H1 (cell line): ENCODE results near the gene ARID1B. TPM values are rescaled to one million over a fixed set of nuclear protein-coding genes. Genes with fewer than 3 reads are reported as not detected.

ENCODE experiments used
- CTCF ChIA-PET: fragments of 300-600 bp; sonication (Branson Sonifier 250); formaldehyde crosslinking; loops from one replicate; lab custom pipeline; 2021; ENCODE audit not compliant: partially characterized antibody; lab: Charles Lee
- POLR2A ChIA-PET: fragments of 300-600 bp; sonication (Branson Sonifier 250); formaldehyde crosslinking; loops from one replicate; lab custom pipeline; 2021; ENCODE audit warnings: inconsistent platforms; ENCODE audit not compliant: partially characterized antibody; lab: Charles Lee
- DNase-seq, 2 experiments: peaks; one replicate each; pipeline versions ENCODE4 v3.0.0 to v3.0.0-alpha.2; 2010 to 2022; ENCODE audit warnings: low spot score in 2 of 2, low read depth in 1 of 2, mixed read lengths in 1 of 2
- FAIRE-seq: peaks from 2 replicates; lab custom pipeline; 2011; peaks lifted over from hg19 to GRCh38; lab: Jason Lieb, UNC
- H2AFZ ChIP-seq: 2 replicates; pipeline ENCODE4 v1.8.1; 2012; ENCODE audit warnings: low read length, inconsistent platforms
- H2AK5ac ChIP-seq: 2 replicates; pipeline ENCODE4 v1.6.1; 2013; ENCODE audit warnings: low read depth, low read length
- H2BK120ac ChIP-seq: replicated peaks from 2 replicates; pipeline ENCODE3; 2013; ENCODE audit warnings: low read depth, low read length, inconsistent platforms
- H2BK12ac ChIP-seq: 2 replicates; pipeline ENCODE4 v1.6.1; 2013; ENCODE audit warnings: low read depth, low read length
- H2BK15ac ChIP-seq: 2 replicates; pipeline ENCODE4 v1.6.1; 2013; ENCODE audit warnings: low read length
- H2BK20ac ChIP-seq: 2 replicates; pipeline ENCODE4 v1.6.1; 2013; ENCODE audit warnings: low read length
- H2BK5ac ChIP-seq: 2 replicates; pipeline ENCODE4 v1.6.1; 2013; ENCODE audit warnings: low read depth, low read length
- H3K14ac ChIP-seq: 2 replicates; pipeline ENCODE4 v1.6.1; 2013; ENCODE audit warnings: inconsistent platforms; ENCODE audit not compliant: insufficient read length
- H3K18ac ChIP-seq: 2 replicates; pipeline ENCODE4 v1.6.1; 2013; ENCODE audit warnings: low read length; ENCODE audit errors: extremely low read depth
- H3K23ac ChIP-seq: 2 replicates; pipeline ENCODE4 v1.6.1; 2013; ENCODE audit warnings: inconsistent platforms; ENCODE audit not compliant: insufficient read length
- H3K23me2 ChIP-seq: 2 replicates; pipeline ENCODE4 v1.6.1; 2013; ENCODE audit warnings: low read depth, low read length
- H3K27ac ChIP-seq: 2 replicates; pipeline ENCODE4 v1.6.1; 2011; ENCODE audit warnings: low read depth, low read length, inconsistent platforms
- H3K27me3 ChIP-seq, 4 experiments: replicated peaks in 1 of 4; 1 replicate in 1 of 4; 2 replicates in 3 of 4; pipeline versions ENCODE4 v1.6.1 to v1.8.1; 2011 to 2013; ENCODE audit warnings: low read length in 3 of 4, mild to moderate bottlenecking in 3 of 4, inconsistent platforms in 2 of 4, mixed read lengths in 2 of 4, moderate library complexity in 1 of 4; ENCODE audit not compliant: control insufficient read depth in 3 of 4, insufficient read depth in 3 of 4; ENCODE audit errors: extremely low read depth in 1 of 4
- H3K36me3 ChIP-seq, 4 experiments: 2 replicates each; pipeline versions ENCODE4 v1.6.1 to v1.8.1; 2011 to 2013; ENCODE audit warnings: mild to moderate bottlenecking in 4 of 4, low read length in 3 of 4, moderate library complexity in 2 of 4, control low read depth in 1 of 4, inconsistent platforms in 1 of 4; ENCODE audit not compliant: insufficient read depth in 4 of 4, control insufficient read depth in 2 of 4
- H3K4ac ChIP-seq: replicated peaks from 2 replicates; pipeline ENCODE3; 2013; ENCODE audit warnings: low read length, low read depth, mixed read lengths, inconsistent platforms; ENCODE audit not compliant: insufficient read length
- H3K4me1 ChIP-seq, 4 experiments: replicated peaks in 1 of 4; 1 replicate in 1 of 4; 2 replicates in 3 of 4; pipeline versions ENCODE4 v1.6.1 to v1.8.1; 2011 to 2013; ENCODE audit warnings: low read length in 3 of 4, inconsistent platforms in 2 of 4, mixed read lengths in 1 of 4; ENCODE audit not compliant: insufficient read depth in 4 of 4, control insufficient read depth in 3 of 4
- H3K4me2 ChIP-seq, 2 experiments: 2 replicates each; pipeline versions ENCODE4 v1.6.1 to v1.8.1; 2011 to 2013; ENCODE audit warnings: low read depth in 2 of 2, low read length in 2 of 2, control low read depth in 1 of 2, inconsistent platforms in 1 of 2, mild to moderate bottlenecking in 1 of 2; ENCODE audit not compliant: insufficient read depth in 1 of 2
- H3K4me3 ChIP-seq, 4 experiments: fragments of 200-600, 300-600 bp in 1 of 4; sonication (generic), shearing (Covaris generic), sonication (Bioruptor Twin) in 1 of 4; 2 replicates each; pipeline versions ENCODE4 v1.5.1 to v1.8.1; 2011 to 2016; ENCODE audit warnings: low read length in 4 of 4, low read depth in 3 of 4, control low read depth in 2 of 4, inconsistent platforms in 2 of 4, mild to moderate bottlenecking in 2 of 4, mixed read lengths in 1 of 4, moderate library complexity in 1 of 4; ENCODE audit not compliant: insufficient read depth in 2 of 4; ENCODE audit errors: extremely low read depth in 1 of 4
- H3K56ac ChIP-seq: replicated peaks from 2 replicates; pipeline ENCODE3; 2013; ENCODE audit warnings: low read depth, mild to moderate bottlenecking, mixed read lengths, low read length, inconsistent platforms; ENCODE audit not compliant: insufficient read length
- H3K79me1 ChIP-seq: 2 replicates; pipeline ENCODE4 v1.6.1; 2013; ENCODE audit warnings: low read depth, low read length, control low read depth
- H3K79me2 ChIP-seq, 2 experiments: 2 replicates each; pipeline versions ENCODE4 v1.6.1 to v1.8.1; 2012 to 2013; ENCODE audit warnings: low read length in 2 of 2, mild to moderate bottlenecking in 2 of 2, inconsistent platforms in 1 of 2; ENCODE audit not compliant: insufficient read depth in 2 of 2, control insufficient read depth in 1 of 2
- H3K9ac ChIP-seq, 4 experiments: replicated peaks in 1 of 4; 1 replicate in 1 of 4; 2 replicates in 3 of 4; pipeline versions ENCODE4 v1.6.1 to v1.8.1; 2011 to 2013; ENCODE audit warnings: low read depth in 3 of 4, low read length in 3 of 4, control low read depth in 2 of 4, mild to moderate bottlenecking in 2 of 4, moderate library complexity in 2 of 4, inconsistent platforms in 1 of 4; ENCODE audit errors: extremely low read depth in 1 of 4
- H3K9me3 ChIP-seq, 2 experiments: 2 replicates each; pipeline versions ENCODE4 v1.6.1 to v1.8.1; 2012 to 2013; ENCODE audit warnings: mild to moderate bottlenecking in 2 of 2, moderate library complexity in 2 of 2, control low read depth in 1 of 2, inconsistent platforms in 1 of 2, low read depth in 1 of 2, low read length in 1 of 2, mixed read lengths in 1 of 2; ENCODE audit not compliant: insufficient read depth in 2 of 2
- H4K20me1 ChIP-seq, 2 experiments: replicated peaks in 1 of 2; 2 replicates each; pipeline versions ENCODE3 to v1.8.1; 2011 to 2013; ENCODE audit warnings: inconsistent platforms in 2 of 2, low read length in 2 of 2, mild to moderate bottlenecking in 1 of 2; ENCODE audit not compliant: insufficient read depth in 2 of 2, control insufficient read depth in 1 of 2
- H4K5ac ChIP-seq: 2 replicates; pipeline ENCODE4 v1.6.1; 2013; ENCODE audit warnings: low read length, low read depth, mixed read lengths, inconsistent platforms; ENCODE audit not compliant: insufficient read length
- H4K8ac ChIP-seq: 2 replicates; pipeline ENCODE4 v1.8.0; 2013; ENCODE audit warnings: mild to moderate bottlenecking, moderate library complexity, low read length, inconsistent platforms; ENCODE audit not compliant: insufficient read depth; ENCODE audit errors: extremely low read depth
- H4K91ac ChIP-seq: replicated peaks from 2 replicates; pipeline ENCODE3; 2013; ENCODE audit warnings: low read length, mixed read lengths, inconsistent platforms; ENCODE audit not compliant: insufficient read length
- CHD2 ChIP-seq: IDR thresholded peaks from 2 replicates; pipeline ENCODE4 v1.6.1; 2012; ENCODE audit warnings: low read length, improper control_type of control experiment
- HDAC2 ChIP-seq, 2 experiments: fragments of 300-600 bp in 1 of 2; sonication (generic) in 1 of 2; IDR thresholded peaks; 2 replicates each; pipeline ENCODE4 v1.6.1; 2011 to 2012; ENCODE audit warnings: low read depth in 2 of 2, low read length in 2 of 2, mild to moderate bottlenecking in 2 of 2, moderate library complexity in 2 of 2, borderline replicate concordance in 1 of 2, inconsistent platforms in 1 of 2
- KDM5A ChIP-seq: fragments of 200-600 bp; IDR thresholded peaks from 2 replicates; pipeline ENCODE4 v1.7.1; 2012; ENCODE audit warnings: mild to moderate bottlenecking, low read length, inconsistent platforms, mixed read lengths
- POLR2AphosphoS5 ChIP-seq: IDR thresholded peaks from 2 replicates; pipeline ENCODE4 v1.6.1; 2011; ENCODE audit warnings: low read depth, low read length
- SUZ12 ChIP-seq: fragments of 200-600 bp; sonication (generic); IDR thresholded peaks from 2 replicates; pipeline ENCODE4 v1.6.1; 2012; ENCODE audit warnings: mild to moderate bottlenecking, inconsistent platforms, low read length, moderate library complexity, mixed read lengths
- TAF7 ChIP-seq: optimal IDR thresholded peaks from 2 replicates; pipeline ENCODE3; 2011; ENCODE audit warnings: low read depth, mild to moderate bottlenecking, inconsistent platforms, low read length, moderate library complexity, borderline replicate concordance
- TBP ChIP-seq: IDR thresholded peaks from 2 replicates; pipeline ENCODE4 v1.6.1; 2011; ENCODE audit warnings: low read depth, low read length, improper control_type of control experiment
- USF2 ChIP-seq: IDR thresholded peaks from 2 replicates; pipeline ENCODE4 v1.6.1; 2011; ENCODE audit warnings: low read length, improper control_type of control experiment
- WGBS, 2 experiments: shearing (Covaris generic) in 1 of 2; methylation state at CpG; one replicate each; pipeline versions ENCODE4 v1.1.6 to v1.1.7; 2013 to 2015; ENCODE audit warnings: low lambda C conversion rate in 2 of 2, mixed read lengths in 2 of 2, inconsistent platforms in 1 of 2, low coverage in 1 of 2, missing lambda C conversion rate in 1 of 2; ENCODE audit not compliant: insufficient replicate concordance in 2 of 2, insufficient coverage in 1 of 2, insufficient read length in 1 of 2; ENCODE audit errors: extremely low coverage in 1 of 2, missing lambda C conversion rate in 1 of 2; 5-methylcytosine and 5-hydroxymethylcytosine counted together
- polyA plus RNA-seq, 7 experiments: library from polyadenylated mRNA; depleted of rRNA in 3 of 7; stranded (reverse) in 5 of 7; unstranded in 2 of 7; fragments of >200 nt in 5 of 7; fragments of 200-250 nt in 2 of 7; gene quantifications; 1 replicate in 5 of 7; 2 replicates in 1 of 7; 4 replicates in 1 of 7; pipeline versions ENCODE4 v1.2.1 to v1.2.3, GENCODE V29; 2011 to 2013; ENCODE audit warnings: missing spikeins in 2 of 7, mixed read lengths in 2 of 7
- total RNA-seq: library from RNA; stranded (reverse); fragmentation: NEBNext Ultra II Directional; extraction: Animal tissue kit (Norgen Biotek cat#: 25700); gene quantifications from 2 replicates; pipeline ENCODE4 v1.2.1, GENCODE V29; 2021

The ARID1B gene
- total and polyA plus RNA-seq, 2 of the 8 experiments (the other 6 are each of a cell fraction or from before 2014, with no cell fraction given), result 24.3 to 70.3 TPM

GRCh38 chr6:156801712-156802111, 24.5 kb downstream of the ARID1B start:
- TF ChIP-seq USF2 (no peak), CHD2 (no peak), TAF7 (no peak), SUZ12 (no peak), TBP (no peak), KDM5A (no peak), POLR2AphosphoS5 (no peak), HDAC2 (IDR thresholded peaks at IDR 0.05; ENCODE audit: borderline replicate concordance in 1 of 2, low read depth in 2 of 2, low read length in 2 of 2) (no peak)
- H2BK20ac ChIP-seq, result no peak overlapping the region
- no peak overlapping the region for H3K4ac ChIP-seq
- H3K23me2 ChIP-seq, result no peaks in the 10 kb centered on the region
- H4K20me1 ChIP-seq, result peaks cover 4 to 19% of the 10 kb centered on the region in 2 experiments
- H3K27me3 ChIP-seq, result no peaks in the 10 kb centered on the region
- H3K18ac ChIP-seq, result no peak overlapping the region
- ChIA-PET CTCF (interaction anchor here (1.0 to 1.2 kb wide), 2 partner anchors 25 to 233 kb away, joined by 3 read pairs; no protein-coding TSS in a partner anchor), POLR2A (interaction anchor here (1.2 to 1.6 kb wide), 2 partner anchors 23 to 218 kb away, joined by 3 to 4 read pairs; no protein-coding TSS in a partner anchor)
- H3K4me2 ChIP-seq, result no peak overlapping the region
- no peak overlapping the region for H3K14ac ChIP-seq
- no peak overlapping the region for H2BK120ac ChIP-seq
- H3K56ac ChIP-seq, result no peak overlapping the region
- no peak overlapping the region for H4K91ac ChIP-seq
- H3K9me3 ChIP-seq, result no peaks in the 10 kb centered on the region
- no peak overlapping the region for H2AFZ ChIP-seq
- no peak overlapping the region for H3K9ac ChIP-seq
- no peak overlapping the region for H4K8ac ChIP-seq
- H3K4me3 ChIP-seq, result no peak overlapping the region
- 86% methylated on average over 6 of the region's 6 CpGs; no CpG with 5 or more reads in 1 of the 2 experiments for WGBS, 2 experiments
- H2AK5ac ChIP-seq, result no peak overlapping the region
- H3K79me1 ChIP-seq, result peaks cover 12% of the 10 kb centered on the region
- H3K4me1 ChIP-seq, result peaks cover 0 to 9% (median under 1%) of the 10 kb centered on the region in 4 experiments; a peak in 2 of 7 replicates
- no peak overlapping the region for H3K23ac ChIP-seq
- no peak overlapping the region for H4K5ac ChIP-seq
- FAIRE-seq, result no peak
- no peak for DNase-seq
- H3K27ac ChIP-seq, result no peak overlapping the region
- H2BK5ac ChIP-seq, result no peak overlapping the region
- peaks cover 26 to 100% of the 10 kb centered on the region in 2 experiments for H3K79me2 ChIP-seq
- H2BK12ac ChIP-seq, result no peak overlapping the region
- H3K36me3 ChIP-seq, result no peaks in the 10 kb centered on the region; a peak in 1 of 8 replicates
- H2BK15ac ChIP-seq, result no peak overlapping the region
